ENCODE data around the gene KRCC1. TPM values are rescaled to one million over a fixed set of nuclear protein-coding genes. Genes with fewer than 3 reads are reported as not detected.

Gene KRCC1
- 10 to 100 TPM; 21.0 to 21.6 TPM for total RNA-seq

GRCh38 chr2:88055371-88056128, at the start of gene KRCC1:
KRCC1 (minus strand) TSS chr2:88055783; CDS start chr2:88028563, 27,220 bp downstream.
- Mint-ChIP-seq H3K9me3 (no peaks in the 10 kb centered on the region), H3K4me3 (peak within 1 kb of the TSS; percentile 92), H3K36me3 (peaks cover 31% of the 10 kb centered on the region), H3K27me3 (no peaks in the 10 kb centered on the region), H3K27ac (peak within 1 kb of the TSS; percentile 93), H3K4me1 (peaks cover 32% of the 10 kb centered on the region)
- ATAC-seq (ENCODE audit: low read depth) (peak; percentile 97), DNase-seq (peak; percentile 95)
- POLR2A ChIA-PET = interaction anchor here (1.4 kb wide), 1 partner anchor 39 kb away, joined by 10 read pairs; the partner anchor contains the start of gene RNU2-63P

- no peak for ATAC-seq (ENCODE audit: low read depth)
- Mint-ChIP-seq H3K9me3 (no peaks in the 10 kb centered on the region), H3K27ac (no peak overlapping the region), H3K4me1 (no peaks in the 10 kb centered on the region), H3K27me3 (no peaks in the 10 kb centered on the region), H3K36me3 (no peaks in the 10 kb centered on the region), H3K4me3 (no peak overlapping the region)
- POLR2A ChIA-PET = interaction anchor here (0.6 kb wide), 1 partner anchor 200 kb away, joined by 4 read pairs; no protein-coding TSS in a partner anchor
- DNase-seq = no peak
Measured at GRCh38 chr2:88100489-88100858, 44.9 kb upstream of the KRCC1 start.

DNA sequence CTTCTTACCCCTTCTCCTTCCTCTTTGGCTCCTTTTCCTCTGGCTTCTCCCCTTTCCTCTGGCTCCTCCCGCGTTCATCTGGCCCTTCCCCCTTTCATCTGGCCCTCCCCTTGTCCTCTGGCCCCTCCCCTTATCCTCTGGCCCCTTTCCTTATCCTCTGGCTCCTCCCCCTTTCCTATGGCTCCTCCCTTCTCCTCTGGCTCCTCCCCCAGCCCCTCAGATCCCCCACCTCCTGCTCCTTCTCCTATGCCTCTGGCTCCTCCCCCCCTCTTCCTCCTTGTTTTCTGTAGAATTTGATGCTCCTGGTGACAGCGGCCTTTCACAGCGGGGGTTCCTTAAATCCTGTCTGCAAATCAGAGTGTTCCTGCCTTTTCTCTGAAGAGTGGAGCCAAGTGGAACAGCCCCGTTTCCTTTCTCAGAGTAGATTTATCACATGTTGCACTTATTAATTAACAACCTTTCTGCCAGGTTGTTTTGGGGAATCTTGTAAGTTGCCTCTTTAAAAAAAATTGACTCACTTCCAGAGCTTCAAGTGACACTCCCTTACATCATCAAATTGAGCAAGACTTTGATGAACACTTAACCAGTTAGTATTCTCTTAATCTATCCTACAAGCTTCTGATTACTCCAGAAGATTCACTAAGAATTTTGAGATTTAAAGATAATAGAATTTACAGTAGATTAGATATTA, 44.4 kb upstream of the KRCC1 start:
- POLR2A ChIA-PET = interaction anchor here (0.6 kb wide), 1 partner anchor 201 kb away, joined by 4 read pairs; no protein-coding TSS in a partner anchor
- Mint-ChIP-seq H3K4me3 (no peak overlapping the region), H3K4me1 (no peaks in the 10 kb centered on the region), H3K36me3 (no peaks in the 10 kb centered on the region), H3K27ac (no peak overlapping the region), H3K27me3 (no peaks in the 10 kb centered on the region), H3K9me3 (no peaks in the 10 kb centered on the region)
- ATAC-seq (ENCODE audit: low read depth) = no peak
- DNase-seq = no peak

- H3K27ac Mint-ChIP-seq = no peak overlapping the region
- no peaks in the 10 kb centered on the region for H3K9me3 Mint-ChIP-seq
- no peaks in the 10 kb centered on the region for H3K36me3 Mint-ChIP-seq
- no peaks in the 10 kb centered on the region for H3K4me1 Mint-ChIP-seq
- no peak overlapping the region for H3K4me3 Mint-ChIP-seq
- no peak for ATAC-seq (ENCODE audit: low read depth)
- no peak for DNase-seq
- POLR2A ChIA-PET = no interaction called here
- H3K27me3 Mint-ChIP-seq = no peaks in the 10 kb centered on the region
Measured at GRCh38 chr2:88098558-88098900, 42.9 kb upstream of the KRCC1 start.

- H3K4me3 Mint-ChIP-seq = no peak overlapping the region
- H3K27ac Mint-ChIP-seq = no peak overlapping the region
- no peak for DNase-seq
- POLR2A ChIA-PET = no interaction called here
- no peaks in the 10 kb centered on the region for H3K9me3 Mint-ChIP-seq
- no peak for ATAC-seq (ENCODE audit: low read depth)
- no peaks in the 10 kb centered on the region for H3K36me3 Mint-ChIP-seq
- H3K27me3 Mint-ChIP-seq = no peaks in the 10 kb centered on the region
- no peaks in the 10 kb centered on the region for H3K4me1 Mint-ChIP-seq
Measured at GRCh38 chr2:88097891-88098557, 42.4 kb upstream of the KRCC1 start.

DNA sequence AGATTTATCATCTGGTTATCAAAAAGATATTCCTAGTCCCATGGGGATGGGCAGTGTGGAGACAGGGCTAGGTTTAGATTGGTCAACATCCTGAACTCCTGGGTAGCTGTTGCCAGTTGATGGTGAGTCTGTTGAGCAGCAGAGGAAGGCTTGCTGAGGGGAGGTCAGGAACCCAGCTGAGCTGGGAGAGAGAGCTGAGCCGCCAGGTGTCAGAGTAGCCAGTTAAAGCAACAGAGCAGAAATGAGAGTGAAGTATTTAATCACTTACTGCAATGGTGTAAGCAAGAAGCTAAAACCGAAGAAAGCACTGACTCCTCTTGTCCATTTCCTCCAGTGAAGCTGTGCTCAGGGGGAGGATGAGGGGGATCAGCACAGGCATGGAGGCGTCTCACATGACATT, 41.6 kb upstream of the KRCC1 start:
- ATAC-seq (ENCODE audit: low read depth) = no peak
- Mint-ChIP-seq H3K9me3 (no peaks in the 10 kb centered on the region), H3K4me1 (no peaks in the 10 kb centered on the region)

GRCh38 chr2:88096708-88097107, 41.1 kb upstream of the KRCC1 start:
- Mint-ChIP-seq H3K36me3 (no peaks in the 10 kb centered on the region), H3K27me3 (no peaks in the 10 kb centered on the region), H3K4me1 (no peaks in the 10 kb centered on the region), H3K4me3 (no peak overlapping the region), H3K9me3 (no peaks in the 10 kb centered on the region), H3K27ac (no peak overlapping the region)
- ATAC-seq (ENCODE audit: low read depth) = no peak
- POLR2A ChIA-PET = no interaction called here
- no peak for DNase-seq

More for the DNA sequence above, 41.6 kb upstream of the KRCC1 start:
- DNase-seq = no peak
- Mint-ChIP-seq H3K27ac (no peak overlapping the region), H3K36me3 (no peaks in the 10 kb centered on the region), H3K27me3 (no peaks in the 10 kb centered on the region), H3K4me3 (no peak overlapping the region)
- POLR2A ChIA-PET = no interaction called here

- H3K27me3 Mint-ChIP-seq = no peaks in the 10 kb centered on the region
- no peaks in the 10 kb centered on the region for H3K36me3 Mint-ChIP-seq
- H3K4me1 Mint-ChIP-seq = peaks cover 6% of the 10 kb centered on the region
- H3K4me3 Mint-ChIP-seq = no peak overlapping the region
- POLR2A ChIA-PET = no interaction called here
- no peak for ATAC-seq (ENCODE audit: low read depth)
- no peak for DNase-seq
- no peak overlapping the region for H3K27ac Mint-ChIP-seq
- no peaks in the 10 kb centered on the region for H3K9me3 Mint-ChIP-seq
Measured at GRCh38 chr2:88095022-88095421, 39.4 kb upstream of the KRCC1 start.

DNA sequence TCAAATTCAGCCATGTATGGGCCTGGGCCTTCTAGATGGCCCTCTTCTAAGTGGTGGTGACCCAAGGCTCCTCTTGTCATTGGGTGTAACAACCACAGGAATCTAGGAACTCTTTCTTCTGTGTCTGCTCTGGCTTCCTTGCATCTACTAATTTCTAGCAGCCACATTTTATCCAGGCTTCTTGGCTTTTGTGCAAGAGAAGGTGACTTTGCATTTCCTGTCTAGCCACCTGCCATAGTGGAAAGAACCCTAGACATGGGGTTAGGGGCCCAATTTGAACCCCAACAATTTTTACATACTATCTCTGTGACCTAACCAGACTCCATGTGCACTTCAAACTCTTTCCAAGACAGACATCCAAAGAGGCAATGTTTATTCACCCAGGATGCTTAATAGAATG, 37.2 kb upstream of the KRCC1 start:
- DNase-seq (no peak), ATAC-seq (ENCODE audit: low read depth) (no peak)
- Mint-ChIP-seq H3K4me3 (no peak overlapping the region), H3K27me3 (no peaks in the 10 kb centered on the region), H3K4me1 (peaks cover 6% of the 10 kb centered on the region), H3K9me3 (no peaks in the 10 kb centered on the region), H3K36me3 (no peaks in the 10 kb centered on the region), H3K27ac (no peak overlapping the region)
- POLR2A ChIA-PET = no interaction called here

GRCh38 chr2:88091943-88092342, 36.4 kb upstream of the KRCC1 start:
- POLR2A ChIA-PET = no interaction called here
- no peak for ATAC-seq (ENCODE audit: low read depth)

DNA sequence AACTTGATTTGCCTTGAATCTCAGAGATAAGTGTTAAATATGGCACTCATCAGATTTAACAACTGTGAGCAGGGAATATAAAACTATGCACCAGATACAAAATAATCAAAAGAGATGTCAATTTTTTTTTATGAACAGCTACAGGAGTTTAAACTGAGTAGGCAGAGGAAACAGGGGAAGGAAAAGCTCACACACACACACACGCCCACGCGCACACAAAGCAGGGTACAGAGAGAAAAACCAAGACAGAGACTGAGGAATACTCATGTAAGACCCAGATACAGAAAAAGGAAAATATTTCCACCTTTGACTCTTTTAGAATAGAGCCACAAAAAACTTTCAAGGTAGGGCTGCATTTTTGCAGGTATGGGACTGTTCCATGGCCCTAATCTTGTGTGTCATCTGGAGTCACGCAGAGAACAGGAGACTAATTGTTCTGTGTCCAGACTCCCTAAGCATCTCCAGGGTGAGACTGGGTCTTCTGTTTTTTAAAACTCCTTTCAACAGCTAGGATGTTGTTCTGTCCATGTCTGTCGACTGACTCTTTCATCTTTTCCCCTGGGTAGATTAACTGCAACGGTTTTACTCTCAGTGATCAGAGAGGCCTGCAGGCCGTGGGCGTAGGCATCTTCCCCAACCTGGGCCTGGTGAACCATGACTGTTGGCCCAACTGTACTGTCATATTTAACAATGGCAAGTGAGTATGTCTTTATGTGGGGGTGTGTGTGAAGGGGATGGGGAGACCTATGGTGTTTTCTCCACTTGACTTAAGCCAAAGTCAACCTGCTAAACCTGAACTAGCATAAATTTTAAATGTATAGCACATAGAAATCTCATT, 35.1 kb upstream of the KRCC1 start:
- DNase-seq = no peak

More at GRCh38 chr2:88091943-88092342, 36.4 kb upstream of the KRCC1 start:
- Mint-ChIP-seq H3K36me3 (no peaks in the 10 kb centered on the region), H3K27me3 (no peaks in the 10 kb centered on the region), H3K27ac (no peak overlapping the region), H3K4me1 (peaks cover 6% of the 10 kb centered on the region), H3K9me3 (no peaks in the 10 kb centered on the region), H3K4me3 (no peak overlapping the region)
- DNase-seq = no peak

GRCh38 chr2:88088999-88089398, 33.4 kb upstream of the KRCC1 start:
- Mint-ChIP-seq H3K27me3 (no peaks in the 10 kb centered on the region), H3K4me3 (no peak overlapping the region), H3K36me3 (no peaks in the 10 kb centered on the region), H3K9me3 (no peaks in the 10 kb centered on the region), H3K4me1 (peaks cover 6% of the 10 kb centered on the region), H3K27ac (no peak overlapping the region)
- POLR2A ChIA-PET = no interaction called here
- ATAC-seq (ENCODE audit: low read depth) (no peak), DNase-seq (no peak)

More for the DNA sequence above, 35.1 kb upstream of the KRCC1 start:
- H3K36me3 Mint-ChIP-seq = no peaks in the 10 kb centered on the region
- POLR2A ChIA-PET = no interaction called here
- no peaks in the 10 kb centered on the region for H3K27me3 Mint-ChIP-seq
- H3K27ac Mint-ChIP-seq = no peak overlapping the region
- peaks cover 6% of the 10 kb centered on the region for H3K4me1 Mint-ChIP-seq
- no peak overlapping the region for H3K4me3 Mint-ChIP-seq
- ATAC-seq (ENCODE audit: low read depth) = no peak
- no peaks in the 10 kb centered on the region for H3K9me3 Mint-ChIP-seq

DNA sequence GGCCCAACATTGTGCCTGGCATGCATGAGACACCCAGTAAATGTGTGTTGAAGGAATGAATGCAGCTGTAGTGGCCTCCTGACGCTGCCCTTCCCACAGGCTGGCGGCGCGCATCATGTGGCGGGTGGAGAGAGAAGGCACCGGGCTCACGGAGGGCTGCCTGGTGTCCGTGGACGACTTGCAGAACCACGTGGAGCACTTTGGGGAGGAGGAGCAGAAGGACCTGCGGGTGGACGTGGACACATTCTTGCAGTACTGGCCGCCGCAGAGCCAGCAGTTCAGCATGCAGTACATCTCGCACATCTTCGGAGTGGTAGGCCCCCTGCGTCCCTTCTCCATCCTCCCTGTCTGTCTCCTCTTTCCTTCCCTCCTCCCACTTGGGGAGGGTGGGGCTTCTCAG, 32.2 kb upstream of the KRCC1 start:
- Mint-ChIP-seq H3K36me3 (no peaks in the 10 kb centered on the region), H3K27ac (no peak overlapping the region), H3K4me1 (peaks cover 6% of the 10 kb centered on the region), H3K9me3 (no peaks in the 10 kb centered on the region), H3K27me3 (no peaks in the 10 kb centered on the region), H3K4me3 (no peak overlapping the region)
- DNase-seq (no peak), ATAC-seq (ENCODE audit: low read depth) (no peak)
- POLR2A ChIA-PET = no interaction called here
